HepG2 (cell line): ENCODE measurements around the gene CBX2. TPM values are rescaled to one million over a fixed set of nuclear protein-coding genes. Genes with fewer than 3 reads are reported as not detected.

Source experiments
- ADNP ChIP-seq: sonication (generic); formaldehyde crosslinking; IDR thresholded peaks from 2 replicates; pipeline ENCODE4 v1.4.0; 2020; ENCODE audit warnings: missing genetic modification reagents
- AGO1 ChIP-seq: fragments of 200-400 bp; formaldehyde crosslinking; IDR thresholded peaks from 2 replicates; pipeline ENCODE4 v1.6.1; 2017; ENCODE audit warnings: mild to moderate bottlenecking, low read depth, low read length, moderate library complexity; ENCODE audit not compliant: poor library complexity, severe bottlenecking
- ARHGAP35 ChIP-seq: sonication (generic); formaldehyde crosslinking; IDR thresholded peaks from 2 replicates; pipeline ENCODE4 v1.9.0; 2022; ENCODE audit warnings: mild to moderate bottlenecking, inconsistent platforms, moderate library complexity, missing genetic modification reagents, borderline replicate concordance
- ATM ChIP-seq: fragments of 450-650 bp; IDR thresholded peaks from 2 replicates; pipeline ENCODE4 v1.7.1; 2017; ENCODE audit warnings: mild to moderate bottlenecking, borderline replicate concordance
- E2F5 ChIP-seq: sonication (generic); formaldehyde crosslinking; conservative IDR thresholded peaks from 2 replicates; pipeline ENCODE4 v1.4.0; 2020; ENCODE audit warnings: missing genetic modification reagents
- EEA1 ChIP-seq: sonication (generic); formaldehyde crosslinking; IDR thresholded peaks from 2 replicates; pipeline ENCODE4 v1.5.1; 2020; ENCODE audit warnings: mild to moderate bottlenecking, missing genetic modification reagents, borderline replicate concordance
- KLF16 ChIP-seq, 2 experiments: sonication (generic) in 1 of 2; formaldehyde crosslinking in 1 of 2; IDR thresholded peaks; 2 replicates each; pipeline versions ENCODE4 v1.6.1 to v1.8.0; 2016 to 2023; ENCODE audit warnings: missing genetic modification reagents in 2 of 2, missing compliant biosample characterization in 1 of 2
- MYPOP ChIP-seq: sonication (generic); formaldehyde crosslinking; IDR thresholded peaks from 2 replicates; pipeline ENCODE4 v1.8.1; 2023; ENCODE audit warnings: mild to moderate bottlenecking, moderate library complexity, missing genetic modification reagents
- PHF20 ChIP-seq: sonication (generic); formaldehyde crosslinking; IDR thresholded peaks from 2 replicates; pipeline ENCODE4 v1.5.0; 2020; ENCODE audit warnings: mild to moderate bottlenecking, missing genetic modification reagents
- SOX5 ChIP-seq: IDR thresholded peaks from 2 replicates; pipeline ENCODE4 v1.6.1; 2016; ENCODE audit warnings: borderline replicate concordance
- ZKSCAN5 ChIP-seq: sonication (generic); formaldehyde crosslinking; IDR thresholded peaks from 2 replicates; pipeline ENCODE4 v1.5.1; 2020; ENCODE audit warnings: mild to moderate bottlenecking, missing genetic modification reagents
- ZNF142 ChIP-seq: sonication (generic); formaldehyde crosslinking; IDR thresholded peaks from 2 replicates; pipeline ENCODE4 v1.4.0; 2020; ENCODE audit warnings: missing genetic modification reagents
- ZNF431 ChIP-seq: sonication (generic); formaldehyde crosslinking; IDR thresholded peaks from 2 replicates; pipeline ENCODE4 v1.9.0; 2022; ENCODE audit warnings: missing genetic modification reagents, low read depth, mild to moderate bottlenecking, borderline replicate concordance
- ZNF574 ChIP-seq: sonication (generic); formaldehyde crosslinking; IDR thresholded peaks from 2 replicates; pipeline ENCODE4 v1.4.0; 2020; ENCODE audit warnings: missing genetic modification reagents
- ZUFSP ChIP-seq: sonication (generic); formaldehyde crosslinking; IDR thresholded peaks from 2 replicates; pipeline ENCODE4 v1.9.0; 2021; ENCODE audit warnings: missing genetic modification reagents, mild to moderate bottlenecking, borderline replicate concordance
- polyA plus RNA-seq, 8 experiments: library from polyadenylated mRNA; depleted of rRNA in 3 of 8; stranded (reverse) in 7 of 8; unstranded in 1 of 8; fragments of >200 nt; fragmentation: Illumina TruSeq in 4 of 8; extraction: Trizol in 4 of 8; gene quantifications; 2 replicates each; pipeline versions ENCODE4 v1.2.1 to v1.2.3, GENCODE V29; 2011 to 2016; ENCODE audit warnings: low read depth in 4 of 8, missing spikeins in 1 of 8, mixed read lengths in 1 of 8; ENCODE audit not compliant: insufficient read depth in 1 of 8
- total RNA-seq, 5 experiments: library from RNA; depleted of rRNA; stranded (reverse); fragments of >200 nt; fragmentation: Illumina TruSeq; extraction: Trizol; gene quantifications; 2 replicates each; pipeline ENCODE4 v1.2.3, GENCODE V29; 2016; ENCODE audit warnings: low read depth in 1 of 5

CBX2 gene
- total and polyA plus RNA-seq, 2 of the 13 experiments (the other 11 are each of a cell fraction or from before 2014, with no cell fraction given), result 14.5 to 31.1 TPM

GRCh38 chr17:79812353-79813258 is 34.7 kb downstream of the CBX2 start (continued):
- TF ChIP-seq ZNF142 (CRISPR knock-in tag) (no peak), PHF20 (CRISPR knock-in tag) (peak; percentile 34; the same call in 1 of the 2 replicates), ZNF431 (CRISPR knock-in tag) (no peak), ATM (no peak), SOX5 (CRISPR knock-in tag) (no peak), ZUFSP (CRISPR knock-in tag) (no peak), ZNF574 (CRISPR knock-in tag) (no peak), ARHGAP35 (no peak), ZKSCAN5 (CRISPR knock-in tag) (no peak), KLF16 (CRISPR knock-in tag; IDR thresholded peaks at IDR 0.05) (no peak), EEA1 (CRISPR knock-in tag) (peak; percentile 50; the same call in 1 of the 2 replicates), ADNP (no peak), MYPOP (CRISPR knock-in tag) (no peak), E2F5 (CRISPR knock-in tag) (no peak), AGO1 (no peak)
